ENCODE data around the gene CANX. TPM values are rescaled to one million over a fixed set of nuclear protein-coding genes. Genes with fewer than 3 reads are reported as not detected.
A peak's percentile ranks its signal among the peaks of the same experiment; 100 is the strongest.

CANX gene
- total RNA-seq, 4 donors from 2014 or later: 185 to 282 (median 240) TPM

GRCh38 chr5:179762781-179763176 is 64.0 kb downstream of the CANX start:
- Histone ChIP-seq H3K27ac (peak overlapping the region; percentile 45), H3K9me3 (no peaks in the 10 kb centered on the region), H3K36me3 (peaks cover 15% of the 10 kb centered on the region), H3K27me3 (no peaks in the 10 kb centered on the region), H3K4me3 (no peak overlapping the region), H3K4me1 (peaks cover 67% of the 10 kb centered on the region)
- TF ChIP-seq POLR2A (IDR thresholded peaks at IDR 0.05) (no peak), POLR2AphosphoS5 (IDR thresholded peaks at IDR 0.05) (no peak), EP300 (IDR thresholded peaks at IDR 0.05) (no peak)
- TF ChIP-seq, protein P1, sequence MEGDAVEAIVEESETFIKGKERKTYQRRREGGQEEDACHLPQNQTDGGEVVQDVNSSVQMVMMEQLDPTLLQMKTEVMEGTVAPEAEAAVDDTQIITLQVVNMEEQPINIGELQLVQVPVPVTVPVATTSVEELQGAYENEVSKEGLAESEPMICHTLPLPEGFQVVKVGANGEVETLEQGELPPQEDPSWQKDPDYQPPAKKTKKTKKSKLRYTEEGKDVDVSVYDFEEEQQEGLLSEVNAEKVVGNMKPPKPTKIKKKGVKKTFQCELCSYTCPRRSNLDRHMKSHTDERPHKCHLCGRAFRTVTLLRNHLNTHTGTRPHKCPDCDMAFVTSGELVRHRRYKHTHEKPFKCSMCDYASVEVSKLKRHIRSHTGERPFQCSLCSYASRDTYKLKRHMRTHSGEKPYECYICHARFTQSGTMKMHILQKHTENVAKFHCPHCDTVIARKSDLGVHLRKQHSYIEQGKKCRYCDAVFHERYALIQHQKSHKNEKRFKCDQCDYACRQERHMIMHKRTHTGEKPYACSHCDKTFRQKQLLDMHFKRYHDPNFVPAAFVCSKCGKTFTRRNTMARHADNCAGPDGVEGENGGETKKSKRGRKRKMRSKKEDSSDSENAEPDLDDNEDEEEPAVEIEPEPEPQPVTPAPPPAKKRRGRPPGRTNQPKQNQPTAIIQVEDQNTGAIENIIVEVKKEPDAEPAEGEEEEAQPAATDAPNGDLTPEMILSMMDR (IDR thresholded peaks at IDR 0.05): no peak
- no peak for DNase-seq (ENCODE audit: low spot score in 2 of 2)
- 13% methylated on average over 3 of the region's 3 CpGs for WGBS

- Histone ChIP-seq H3K9me3 (no peaks in the 10 kb centered on the region), H3K4me3 (no peak overlapping the region), H3K4me1 (peaks cover 67% of the 10 kb centered on the region), H3K36me3 (peaks cover 15% of the 10 kb centered on the region), H3K27me3 (no peaks in the 10 kb centered on the region), H3K27ac (peak overlapping the region; percentile 45)
- TF ChIP-seq, protein P1 (IDR thresholded peaks at IDR 0.05): peak; percentile 80 to 83
- TF ChIP-seq POLR2AphosphoS5 (IDR thresholded peaks at IDR 0.05) (no peak), EP300 (IDR thresholded peaks at IDR 0.05) (no peak)
- DNase-seq (ENCODE audit: low spot score in 2 of 2): peak in 1 of 2 donors; percentile 73
- WGBS: 27% methylated on average over 10 of the region's 10 CpGs
These were observed 64.6 kb downstream of the CANX start for GRCh38 chr5:179763215-179763945.

DNA sequence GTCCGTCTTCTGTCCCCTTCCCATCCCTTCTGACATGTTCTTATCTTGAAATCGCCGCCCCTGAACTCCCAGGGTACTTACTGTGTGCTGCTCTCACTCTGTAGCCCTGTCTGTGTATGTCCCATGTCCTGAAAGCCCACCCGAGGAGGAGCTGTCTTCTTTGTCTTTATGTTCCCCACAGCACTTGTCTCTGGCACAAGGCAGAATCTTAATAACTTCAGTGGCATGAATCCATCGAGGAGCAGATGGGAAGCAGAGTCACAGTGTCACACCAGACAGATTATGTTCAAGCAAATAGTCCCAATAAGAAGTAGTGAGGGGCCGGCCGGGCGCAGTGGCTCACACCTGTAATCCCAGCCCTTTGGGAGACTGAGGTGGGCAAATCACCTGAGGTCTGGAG is 65.3 kb downstream of the CANX start:
- no peaks in the 10 kb centered on the region for H3K9me3 ChIP-seq
- DNase-seq (ENCODE audit: low spot score in 2 of 2): no peak
- no peak overlapping the region for H3K4me3 ChIP-seq
- no peak overlapping the region for H3K27ac ChIP-seq
- no peaks in the 10 kb centered on the region for H3K27me3 ChIP-seq
- whole genome bisulfite sequencing: 74% methylated on average over 8 of the region's 8 CpGs
- no peak for TF ChIP-seq POLR2AphosphoS5 (IDR thresholded peaks at IDR 0.05)
- no peak for TF ChIP-seq EP300 (IDR thresholded peaks at IDR 0.05)
- no peak for TF ChIP-seq POLR2A (IDR thresholded peaks at IDR 0.05)
- TF ChIP-seq, protein P1 (IDR thresholded peaks at IDR 0.05): no peak
- H3K4me1 ChIP-seq: peaks cover 67% of the 10 kb centered on the region
- H3K36me3 ChIP-seq: peaks cover 21% of the 10 kb centered on the region

- DNase-seq (ENCODE audit: low spot score in 2 of 2): no peak
These were observed 66.6 kb downstream of the CANX start for GRCh38 chr5:179765400-179765799.

More at GRCh38 chr5:179765400-179765799, 66.6 kb downstream of the CANX start:
- H3K36me3 ChIP-seq: peaks cover 34% of the 10 kb centered on the region
- no peak overlapping the region for H3K27ac ChIP-seq
- no peaks in the 10 kb centered on the region for H3K9me3 ChIP-seq
- TF ChIP-seq, protein P1 (IDR thresholded peaks at IDR 0.05): no peak
- TF ChIP-seq EP300 (IDR thresholded peaks at IDR 0.05) (no peak), POLR2A (IDR thresholded peaks at IDR 0.05) (no peak), POLR2AphosphoS5 (IDR thresholded peaks at IDR 0.05) (no peak)
- H3K27me3 ChIP-seq: no peaks in the 10 kb centered on the region
- 44% methylated on average over 13 of the region's 13 CpGs for WGBS
- no peak overlapping the region for H3K4me3 ChIP-seq
- peaks cover 62% of the 10 kb centered on the region for H3K4me1 ChIP-seq

All from suprapubic skin (tissue), 4 donors.